OCI-LY3 (cell line): ENCODE measurements around the gene FAM83E.

Source experiments
- CTCF ChIP-seq: fragments of 200-600, 300-600 bp; sonication (generic); IDR thresholded peaks from 2 replicates; pipeline ENCODE4 v1.5.1; 2014; ENCODE audit warnings: antibody characterized with exemption, low read length, low read depth
- EZH2phosphoT487 ChIP-seq: fragments of 200-600 bp; shearing (Covaris generic); IDR thresholded peaks from 2 replicates; pipeline ENCODE4 v1.6.1; 2018; ENCODE audit warnings: antibody characterized with exemption, mixed run types, low read depth

GRCh38 chr19:48617146-48617937, 2.5 kb upstream of the FAM83E start:
- no peak for TF ChIP-seq CTCF
- TF ChIP-seq EZH2phosphoT487, result no peak
